Suprapubic skin (tissue), 3 donors: ENCODE data around the gene PTPRA.

Source experiments
- POLR2A ChIP-seq, 2 donors: fragments of 450-650 bp; IDR thresholded peaks; one replicate each; pipeline ENCODE4 v1.6.1; 2017; ENCODE audit warnings: antibody characterized with exemption in 2 of 2, mild to moderate bottlenecking in 2 of 2, moderate library complexity in 2 of 2
- TF ChIP-seq, protein P1 (sequence below), 2 donors: fragments of 200-600 bp in 1 of 2; fragments of 450-650 bp in 1 of 2; sonication (generic) in 1 of 2; IDR thresholded peaks; one replicate each; pipeline ENCODE4 v1.5.1; 2016 to 2019; ENCODE audit warnings: antibody characterized with exemption in 2 of 2, mild to moderate bottlenecking in 1 of 2, moderate library complexity in 1 of 2

DNA sequence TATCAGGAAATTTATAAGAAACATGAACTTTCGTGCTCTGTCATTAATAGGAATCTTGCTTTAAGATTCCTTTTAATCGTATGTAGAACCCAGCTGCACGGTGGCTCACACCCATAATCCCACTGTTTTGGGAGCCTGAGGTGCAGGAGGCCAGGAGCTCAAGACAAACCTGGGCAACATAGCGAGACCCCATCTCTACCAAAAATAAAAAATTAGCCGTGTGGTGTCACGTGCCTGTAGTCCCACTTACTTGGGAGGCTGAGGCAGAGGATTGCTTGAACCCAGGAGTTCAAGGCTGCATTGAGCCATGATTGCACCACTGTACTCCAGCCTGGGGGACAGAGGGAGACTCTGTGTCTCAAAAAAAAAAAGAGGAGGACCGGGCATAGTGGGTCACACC, 7.4 kb downstream of the PTPRA start:
- no peak for TF ChIP-seq POLR2A (IDR thresholded peaks at IDR 0.05)
- TF ChIP-seq, protein P1, sequence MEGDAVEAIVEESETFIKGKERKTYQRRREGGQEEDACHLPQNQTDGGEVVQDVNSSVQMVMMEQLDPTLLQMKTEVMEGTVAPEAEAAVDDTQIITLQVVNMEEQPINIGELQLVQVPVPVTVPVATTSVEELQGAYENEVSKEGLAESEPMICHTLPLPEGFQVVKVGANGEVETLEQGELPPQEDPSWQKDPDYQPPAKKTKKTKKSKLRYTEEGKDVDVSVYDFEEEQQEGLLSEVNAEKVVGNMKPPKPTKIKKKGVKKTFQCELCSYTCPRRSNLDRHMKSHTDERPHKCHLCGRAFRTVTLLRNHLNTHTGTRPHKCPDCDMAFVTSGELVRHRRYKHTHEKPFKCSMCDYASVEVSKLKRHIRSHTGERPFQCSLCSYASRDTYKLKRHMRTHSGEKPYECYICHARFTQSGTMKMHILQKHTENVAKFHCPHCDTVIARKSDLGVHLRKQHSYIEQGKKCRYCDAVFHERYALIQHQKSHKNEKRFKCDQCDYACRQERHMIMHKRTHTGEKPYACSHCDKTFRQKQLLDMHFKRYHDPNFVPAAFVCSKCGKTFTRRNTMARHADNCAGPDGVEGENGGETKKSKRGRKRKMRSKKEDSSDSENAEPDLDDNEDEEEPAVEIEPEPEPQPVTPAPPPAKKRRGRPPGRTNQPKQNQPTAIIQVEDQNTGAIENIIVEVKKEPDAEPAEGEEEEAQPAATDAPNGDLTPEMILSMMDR (IDR thresholded peaks at IDR 0.05): no peak
